Mammary epithelial cell (primary cell): Measurements from ENCODE around the gene ETNK2.

ENCODE experiments used
- EZH2 ChIP-seq: IDR thresholded peaks from 2 replicates; pipeline ENCODE4 v1.6.1; 2012; ENCODE audit warnings: low read length, inconsistent platforms, borderline replicate concordance
- TF ChIP-seq, protein P1 (sequence below), 2 donors: IDR thresholded peaks in 1 of 2; conservative IDR thresholded peaks in 1 of 2; 2 replicates each; pipeline ENCODE4 v1.5.1; 2011 to 2012; ENCODE audit warnings: inconsistent platforms in 2 of 2, low read length in 2 of 2, mild to moderate bottlenecking in 2 of 2, control low read depth in 1 of 2, low read depth in 1 of 2; ENCODE audit not compliant: insufficient read depth in 1 of 2; ENCODE audit errors: extremely low read depth in 1 of 2

DNA sequence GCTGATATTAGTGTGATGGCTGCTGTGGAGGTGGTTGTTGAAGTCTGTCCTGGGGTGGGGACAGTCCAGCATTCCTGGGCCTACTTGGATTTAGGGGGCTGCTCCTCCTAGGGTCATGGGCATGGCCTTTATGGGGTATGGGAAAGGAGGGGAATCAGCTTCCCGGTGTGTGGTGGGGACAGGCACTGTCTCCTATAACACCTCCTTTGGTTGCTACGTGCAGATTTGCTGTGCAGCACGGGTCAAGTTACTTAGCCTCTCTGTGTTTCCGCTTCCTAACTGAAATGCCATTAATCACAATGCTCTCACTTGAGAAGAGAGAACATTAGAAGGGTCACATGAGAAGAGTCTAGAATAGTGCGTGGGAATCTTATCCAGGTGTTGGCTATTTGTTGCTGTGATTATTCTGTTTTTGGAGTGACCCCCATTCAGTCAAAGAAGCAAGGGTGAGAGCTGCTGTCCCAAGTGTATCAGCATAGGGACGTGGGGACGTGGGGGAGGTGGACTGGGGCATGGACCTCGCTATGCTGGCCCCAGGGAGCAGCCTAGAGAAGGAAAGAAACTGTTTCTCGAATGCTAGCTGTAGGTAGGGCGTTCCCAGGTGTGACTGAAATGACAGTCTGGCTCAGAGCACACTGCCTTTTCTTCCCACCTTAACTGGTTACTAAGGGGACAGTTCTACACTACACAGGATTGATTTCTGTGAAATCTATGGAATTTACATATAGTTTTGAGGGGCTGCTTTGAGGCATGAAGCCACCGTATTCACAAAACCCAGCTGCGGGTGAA lies 59.0 kb downstream of the ETNK2 start:
- TF ChIP-seq, protein P1, sequence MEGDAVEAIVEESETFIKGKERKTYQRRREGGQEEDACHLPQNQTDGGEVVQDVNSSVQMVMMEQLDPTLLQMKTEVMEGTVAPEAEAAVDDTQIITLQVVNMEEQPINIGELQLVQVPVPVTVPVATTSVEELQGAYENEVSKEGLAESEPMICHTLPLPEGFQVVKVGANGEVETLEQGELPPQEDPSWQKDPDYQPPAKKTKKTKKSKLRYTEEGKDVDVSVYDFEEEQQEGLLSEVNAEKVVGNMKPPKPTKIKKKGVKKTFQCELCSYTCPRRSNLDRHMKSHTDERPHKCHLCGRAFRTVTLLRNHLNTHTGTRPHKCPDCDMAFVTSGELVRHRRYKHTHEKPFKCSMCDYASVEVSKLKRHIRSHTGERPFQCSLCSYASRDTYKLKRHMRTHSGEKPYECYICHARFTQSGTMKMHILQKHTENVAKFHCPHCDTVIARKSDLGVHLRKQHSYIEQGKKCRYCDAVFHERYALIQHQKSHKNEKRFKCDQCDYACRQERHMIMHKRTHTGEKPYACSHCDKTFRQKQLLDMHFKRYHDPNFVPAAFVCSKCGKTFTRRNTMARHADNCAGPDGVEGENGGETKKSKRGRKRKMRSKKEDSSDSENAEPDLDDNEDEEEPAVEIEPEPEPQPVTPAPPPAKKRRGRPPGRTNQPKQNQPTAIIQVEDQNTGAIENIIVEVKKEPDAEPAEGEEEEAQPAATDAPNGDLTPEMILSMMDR (conservative IDR thresholded peaks at IDR 0.05 in 1 of 2, IDR thresholded peaks at IDR 0.05 in 1 of 2; ENCODE audit: extremely low read depth in 1 of 2, insufficient read depth in 1 of 2, low read depth in 1 of 2, low read length in 2 of 2): no peak
- no peak for TF ChIP-seq EZH2
